Raji (cell line): Measurements from ENCODE around the gene BSCL2.

Experiments used
- POLR2A ChIP-seq: IDR thresholded peaks from 2 replicates; pipeline ENCODE4 v1.6.1; 2011; ENCODE audit warnings: low read depth, low read length, control low read depth; ENCODE audit not compliant: insufficient read depth

BSCL2 gene

GRCh38 chr11:62726156-62726914 lies 19.1 kb upstream of the BSCL2 start:
- no peak for TF ChIP-seq POLR2A

GRCh38 chr11:62725646-62726045 lies 18.4 kb upstream of the BSCL2 start:
- TF ChIP-seq POLR2A = no peak

GRCh38 chr11:62724171-62724570 lies 16.9 kb upstream of the BSCL2 start:
- no peak for TF ChIP-seq POLR2A

GRCh38 chr11:62721994-62722393 lies 14.8 kb upstream of the BSCL2 start:
- TF ChIP-seq POLR2A = no peak

GRCh38 chr11:62719302-62719978 lies 12.2 kb upstream of the BSCL2 start:
- TF ChIP-seq POLR2A = no peak

- TF ChIP-seq POLR2A = no peak
These were observed 9.6 kb upstream of the BSCL2 start for GRCh38 chr11:62716816-62717215.

- no peak for TF ChIP-seq POLR2A
These were observed 9.0 kb upstream of the BSCL2 start for GRCh38 chr11:62716206-62716605.

- no peak for TF ChIP-seq POLR2A
These were observed 8.2 kb upstream of the BSCL2 start for GRCh38 chr11:62715150-62716130.

- no peak for TF ChIP-seq POLR2A
These were observed 6.1 kb upstream of the BSCL2 start for GRCh38 chr11:62713343-62713742.

GRCh38 chr11:62712861-62713260 lies 5.6 kb upstream of the BSCL2 start:
- no peak for TF ChIP-seq POLR2A

GRCh38 chr11:62712276-62712812 lies 5.1 kb upstream of the BSCL2 start:
- TF ChIP-seq POLR2A = no peak

- no peak for TF ChIP-seq POLR2A
These were observed 2.7 kb upstream of the BSCL2 start for GRCh38 chr11:62710001-62710345.

GRCh38 chr11:62709247-62710000 lies 2.2 kb upstream of the BSCL2 start:
- peak; percentile 87 for TF ChIP-seq POLR2A

GRCh38 chr11:62708793-62709192 lies 1.6 kb upstream of the BSCL2 start:
- no peak for TF ChIP-seq POLR2A
